H54 (cell line): ENCODE results near the gene INSYN2A.

Experiments
- DNase-seq: peaks from one replicate; pipeline ENCODE4 v3.0.0; 2011; ENCODE audit warnings: low spot score, mixed read lengths; ENCODE audit not compliant: insufficient read length
- FAIRE-seq: peaks from 3 replicates; lab custom pipeline; 2011; peaks lifted over from hg19 to GRCh38; lab: Jason Lieb, UNC
- POLR2A ChIP-seq: IDR thresholded peaks from 2 replicates; pipeline ENCODE4 v1.6.1; 2011; ENCODE audit warnings: low read depth, mild to moderate bottlenecking, low read length

INSYN2A gene

GRCh38 chr10:127196282-127197153 is at the start of gene INSYN2A:
Gene INSYN2A (minus strand): TSS chr10:127196591. CDS start chr10:127176395, 20,196 bp downstream.
- FAIRE-seq, result no peak
- no peak for TF ChIP-seq POLR2A
- peak; percentile 55 for DNase-seq

- no peak for TF ChIP-seq POLR2A
- FAIRE-seq (no peak), DNase-seq (no peak)
Observed at GRCh38 chr10:127245456-127245855, 49.1 kb upstream of the INSYN2A start.

GRCh38 chr10:127243490-127244272 is 47.3 kb upstream of the INSYN2A start:
- no peak for FAIRE-seq
- no peak for TF ChIP-seq POLR2A
- DNase-seq, result peak; percentile 38

- FAIRE-seq (no peak), DNase-seq (no peak)
- TF ChIP-seq POLR2A, result no peak
Observed at GRCh38 chr10:127242914-127243313, 46.5 kb upstream of the INSYN2A start.

GRCh38 chr10:127236266-127236665 is 39.9 kb upstream of the INSYN2A start:
- TF ChIP-seq POLR2A, result no peak
- no peak for FAIRE-seq
- no peak for DNase-seq

GRCh38 chr10:127234306-127234800 is 38.0 kb upstream of the INSYN2A start:
- DNase-seq (no peak), FAIRE-seq (no peak)
- no peak for TF ChIP-seq POLR2A

- no peak for TF ChIP-seq POLR2A
- no peak for DNase-seq
- FAIRE-seq, result no peak
Observed at GRCh38 chr10:127228195-127228787, 31.9 kb upstream of the INSYN2A start.

GRCh38 chr10:127227663-127228062 is 31.3 kb upstream of the INSYN2A start:
- DNase-seq, result no peak
- no peak for FAIRE-seq
- no peak for TF ChIP-seq POLR2A

GRCh38 chr10:127227027-127227426 is 30.6 kb upstream of the INSYN2A start:
- no peak for DNase-seq
- no peak for FAIRE-seq
- no peak for TF ChIP-seq POLR2A

- no peak for DNase-seq
- FAIRE-seq, result no peak
- no peak for TF ChIP-seq POLR2A
Observed at GRCh38 chr10:127221281-127221680, 24.9 kb upstream of the INSYN2A start.

GRCh38 chr10:127218658-127219057 is 22.3 kb upstream of the INSYN2A start:
- FAIRE-seq (no peak), DNase-seq (no peak)
- no peak for TF ChIP-seq POLR2A

GRCh38 chr10:127216786-127217185 is 20.4 kb upstream of the INSYN2A start:
- no peak for FAIRE-seq
- no peak for TF ChIP-seq POLR2A
- DNase-seq, result no peak

GRCh38 chr10:127216274-127216673 is 19.9 kb upstream of the INSYN2A start:
- no peak for FAIRE-seq
- DNase-seq, result no peak
- no peak for TF ChIP-seq POLR2A

GRCh38 chr10:127215866-127216265 is 19.5 kb upstream of the INSYN2A start:
- DNase-seq (no peak), FAIRE-seq (no peak)
- no peak for TF ChIP-seq POLR2A
